ENCODE data around the gene ENHO.

The ENHO gene

GRCh38 chr9:34546834-34547827 is 24.3 kb upstream of the ENHO start:
- H3F3A ChIP-seq (ENCODE audit: control insufficient read depth, insufficient read depth), result no peaks in the 10 kb centered on the region
- no peaks in the 10 kb centered on the region for H3K36me3 ChIP-seq (ENCODE audit: control insufficient read depth, low read length)
- no peaks in the 10 kb centered on the region for H3K9me3 ChIP-seq (ENCODE audit: control insufficient read depth, insufficient read depth, low read length)
- TF ChIP-seq EZH2phosphoT487 (IDR thresholded peaks at IDR 0.05; ENCODE audit: borderline replicate concordance, low read length), result no peak
- peak; percentile 72 for TF ChIP-seq CTCF (IDR thresholded peaks at IDR 0.05; ENCODE audit: low read depth, low read length, poor library complexity, severe bottlenecking)
- no peak overlapping the region for H3K4me3 ChIP-seq (ENCODE audit: low read length)
- H3K27ac ChIP-seq (ENCODE audit: low read depth, low read length), result no peak overlapping the region
- 0 out of 2 replicates have a peak, but pooled peaks cover 4% of the 10 kb centered on the region for H3K27me3 ChIP-seq (ENCODE audit: control insufficient read depth, low read length)
- no peak overlapping the region for H3K4me2 ChIP-seq (ENCODE audit: low read length)
- no peaks in the 10 kb centered on the region for H3K79me2 ChIP-seq (ENCODE audit: control insufficient read depth, low read length)
- no peaks in the 10 kb centered on the region for H4K20me1 ChIP-seq (ENCODE audit: control insufficient read depth, insufficient read depth, low read depth, low read length)
- H3K4me1 ChIP-seq (ENCODE audit: control insufficient read depth, low read length), result no peaks in the 10 kb centered on the region
- H3K9me2 ChIP-seq (replicated peaks; ENCODE audit: control insufficient read depth, low read length), result no peaks in the 10 kb centered on the region

GRCh38 chr9:34546102-34546833 is 23.5 kb upstream of the ENHO start:
- TF ChIP-seq EZH2phosphoT487 (IDR thresholded peaks at IDR 0.05; ENCODE audit: borderline replicate concordance, low read length) (no peak), CTCF (IDR thresholded peaks at IDR 0.05; ENCODE audit: low read depth, low read length, poor library complexity, severe bottlenecking) (no peak)

GRCh38 chr9:34545497-34545896 is 22.7 kb upstream of the ENHO start:
- no peaks in the 10 kb centered on the region for H3K9me3 ChIP-seq (ENCODE audit: control insufficient read depth, insufficient read depth, low read length)
- H3K36me3 ChIP-seq (ENCODE audit: control insufficient read depth, low read length), result no peaks in the 10 kb centered on the region
- no peaks in the 10 kb centered on the region for H4K20me1 ChIP-seq (ENCODE audit: control insufficient read depth, insufficient read depth, low read depth, low read length)
- no peaks in the 10 kb centered on the region for H3K4me1 ChIP-seq (ENCODE audit: control insufficient read depth, low read length)
- no peak overlapping the region for H3K4me3 ChIP-seq (ENCODE audit: low read length)
- H3F3A ChIP-seq (ENCODE audit: control insufficient read depth, insufficient read depth), result no peaks in the 10 kb centered on the region
- 0 out of 2 replicates have a peak, but pooled peaks cover 4% of the 10 kb centered on the region for H3K27me3 ChIP-seq (ENCODE audit: control insufficient read depth, low read length)
- no peaks in the 10 kb centered on the region for H3K79me2 ChIP-seq (ENCODE audit: control insufficient read depth, low read length)
- no peaks in the 10 kb centered on the region for H3K9me2 ChIP-seq (replicated peaks; ENCODE audit: control insufficient read depth, low read length)
- H3K27ac ChIP-seq (ENCODE audit: low read depth, low read length), result no peak overlapping the region
- no peak overlapping the region for H3K4me2 ChIP-seq (ENCODE audit: low read length)
- TF ChIP-seq EZH2phosphoT487 (IDR thresholded peaks at IDR 0.05; ENCODE audit: borderline replicate concordance, low read length), result no peak
- no peak for TF ChIP-seq CTCF (IDR thresholded peaks at IDR 0.05; ENCODE audit: low read depth, low read length, poor library complexity, severe bottlenecking)

More at GRCh38 chr9:34546102-34546833, 23.5 kb upstream of the ENHO start:
- Histone ChIP-seq H3K4me2 (ENCODE audit: low read length) (no peak overlapping the region), H3K4me3 (ENCODE audit: low read length) (no peak overlapping the region), H3K27ac (ENCODE audit: low read depth, low read length) (no peak overlapping the region), H3F3A (ENCODE audit: control insufficient read depth, insufficient read depth) (no peaks in the 10 kb centered on the region), H3K9me3 (ENCODE audit: control insufficient read depth, insufficient read depth, low read length) (no peaks in the 10 kb centered on the region), H4K20me1 (ENCODE audit: control insufficient read depth, insufficient read depth, low read depth, low read length) (no peaks in the 10 kb centered on the region), H3K27me3 (ENCODE audit: control insufficient read depth, low read length) (0 out of 2 replicates have a peak, but pooled peaks cover 4% of the 10 kb centered on the region), H3K4me1 (ENCODE audit: control insufficient read depth, low read length) (no peaks in the 10 kb centered on the region), H3K9me2 (replicated peaks; ENCODE audit: control insufficient read depth, low read length) (no peaks in the 10 kb centered on the region), H3K36me3 (ENCODE audit: control insufficient read depth, low read length) (no peaks in the 10 kb centered on the region), H3K79me2 (ENCODE audit: control insufficient read depth, low read length) (no peaks in the 10 kb centered on the region)

Data from DOHH2 (cell line).